HG03175 (cell line): ENCODE data around the gene UBXN7.
"Not testable (repeated sequence)": the region's sequence is repeated elsewhere in the genome, so short reads cannot be mapped to it uniquely, and the experiment has no call there.

Source experiments
- ATAC-seq: cut with Tn5 transposase; IDR thresholded peaks from one replicate; pipeline ENCODE4 v1.9.1; 2021; ENCODE audit warnings: mild to moderate bottlenecking, moderate library complexity; ENCODE audit not compliant: unreplicated experiment

Gene UBXN7

DNA sequence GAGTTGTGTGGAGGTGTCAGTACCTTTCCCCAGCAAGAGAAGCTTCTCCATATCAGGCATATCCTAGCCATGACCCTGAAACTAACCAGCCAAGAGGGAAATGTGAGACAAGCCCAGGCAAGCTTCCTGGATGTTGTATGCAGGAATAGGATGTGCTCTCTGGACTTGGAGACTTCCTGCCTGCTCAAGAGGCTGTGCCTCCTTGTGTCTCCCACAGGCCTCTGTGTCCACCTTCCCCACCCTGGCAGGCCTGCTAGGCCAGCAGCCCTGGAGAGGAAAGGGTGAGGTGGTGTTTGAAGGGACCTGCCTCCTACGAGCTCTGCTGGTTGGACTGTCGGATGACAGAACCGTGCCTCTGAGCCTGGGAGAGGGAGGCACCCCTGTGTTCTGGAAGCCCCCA lies 112.1 kb downstream of the UBXN7 start:
- no peak for ATAC-seq

DNA sequence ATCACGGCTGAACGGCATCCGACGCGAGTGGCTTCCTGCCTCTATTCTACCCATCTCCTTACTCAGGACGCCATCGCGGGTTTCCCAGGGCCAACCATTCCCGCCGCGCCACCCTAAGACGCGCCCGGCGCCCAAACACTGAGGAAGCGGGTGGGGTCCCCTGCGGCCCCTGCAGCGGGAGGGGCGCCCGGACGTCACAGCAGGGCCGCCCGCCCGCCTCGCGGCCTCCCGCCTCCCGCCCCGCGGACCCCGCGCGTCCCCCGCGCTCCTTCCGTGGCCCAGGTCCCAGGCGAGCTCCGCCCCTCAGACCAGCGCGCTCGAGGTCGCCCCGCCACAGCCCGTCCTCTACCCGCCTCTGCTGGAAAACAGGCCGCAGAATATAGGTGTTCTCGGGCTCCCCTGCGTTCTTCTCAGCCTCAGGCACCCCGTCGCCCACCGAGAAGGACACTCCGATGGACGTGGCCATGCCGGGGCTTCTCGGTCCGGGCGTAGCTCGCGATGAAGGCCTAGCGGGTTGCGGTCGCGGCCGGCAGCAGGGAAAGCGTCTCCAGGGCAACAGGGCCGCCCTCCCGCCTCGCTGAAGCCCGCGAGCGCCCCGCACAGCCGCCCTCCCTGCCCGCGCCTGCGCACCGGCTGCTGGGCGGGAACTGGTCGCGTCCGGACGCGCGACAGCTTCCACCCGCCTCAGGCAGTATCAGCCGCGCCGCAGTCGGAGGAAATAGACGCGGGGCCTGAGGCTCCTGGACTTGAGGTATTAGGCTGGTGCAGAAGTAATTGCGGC lies 114.3 kb downstream of the UBXN7 start, which contains the start of gene DYNLT2B:
TSS of gene DYNLT2B (minus strand) at position 554 of the 781 bp plus-strand sequence. CDS start at position 466, 88 bp downstream.
- ATAC-seq = peak; percentile 86

DNA sequence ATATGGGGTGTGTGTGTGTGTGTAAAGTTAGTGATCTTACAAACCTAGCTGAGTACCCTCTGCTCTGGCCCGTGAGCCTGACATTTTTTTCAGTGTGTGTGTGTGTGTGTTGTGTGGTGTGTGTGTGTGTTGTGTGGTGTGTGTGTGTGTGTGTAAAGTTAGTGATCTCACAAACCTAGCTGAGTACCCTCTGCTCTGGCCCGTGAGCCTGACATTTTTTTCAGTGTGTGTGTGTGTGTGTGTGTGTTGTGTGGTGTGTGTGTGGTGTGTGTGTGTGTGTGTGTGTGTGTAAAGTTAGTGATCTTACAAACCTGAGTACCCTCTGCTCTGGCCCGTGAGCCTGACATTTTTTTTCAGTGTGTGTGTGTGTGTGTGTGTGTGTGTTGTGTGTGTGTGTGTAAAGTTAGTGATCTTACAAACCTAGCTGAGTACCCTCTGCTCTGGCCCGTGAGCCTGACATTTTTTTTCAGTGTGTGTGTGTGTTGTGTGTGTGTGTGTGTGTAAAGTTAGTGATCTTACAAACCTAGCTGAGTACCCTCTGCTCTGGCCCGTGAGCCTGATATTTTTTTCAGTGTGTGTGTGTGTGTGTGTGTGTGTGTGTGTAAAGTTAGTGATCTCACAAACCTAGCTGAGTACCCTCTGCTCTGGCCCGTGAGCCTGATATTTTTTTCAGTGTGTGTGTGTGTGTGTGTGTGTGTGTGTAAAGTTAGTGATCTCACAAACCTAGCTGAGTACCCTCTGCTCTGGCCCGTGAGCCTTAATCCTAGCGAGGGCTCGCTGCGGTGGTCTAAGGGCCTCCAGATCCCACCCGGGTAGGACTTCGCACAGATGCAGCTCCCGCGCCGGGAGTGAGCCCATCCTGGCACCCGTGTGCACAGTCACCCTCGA lies 115.2 kb downstream of the UBXN7 start:
- ATAC-seq = peak; percentile 37

DNA sequence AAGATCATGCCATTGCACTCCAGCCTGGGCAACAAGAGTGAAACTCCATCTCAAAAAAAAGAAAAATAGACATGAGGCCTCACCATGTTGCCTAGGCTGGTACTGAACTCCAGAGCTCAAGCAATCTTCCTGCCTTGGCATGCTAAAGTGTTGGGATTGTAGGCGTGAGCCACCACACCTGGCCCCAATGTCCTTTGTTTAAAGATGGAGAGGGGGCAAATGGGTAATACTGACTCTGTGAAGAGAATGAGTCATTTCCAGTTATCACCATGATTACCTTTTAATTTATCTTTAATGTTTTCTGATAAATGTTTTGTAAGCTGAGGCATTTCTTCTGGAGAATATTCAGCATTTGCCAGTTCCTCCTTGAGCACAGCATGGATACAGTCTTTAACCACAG lies 116.4 kb downstream of the UBXN7 start:
- ATAC-seq = no peak

DNA sequence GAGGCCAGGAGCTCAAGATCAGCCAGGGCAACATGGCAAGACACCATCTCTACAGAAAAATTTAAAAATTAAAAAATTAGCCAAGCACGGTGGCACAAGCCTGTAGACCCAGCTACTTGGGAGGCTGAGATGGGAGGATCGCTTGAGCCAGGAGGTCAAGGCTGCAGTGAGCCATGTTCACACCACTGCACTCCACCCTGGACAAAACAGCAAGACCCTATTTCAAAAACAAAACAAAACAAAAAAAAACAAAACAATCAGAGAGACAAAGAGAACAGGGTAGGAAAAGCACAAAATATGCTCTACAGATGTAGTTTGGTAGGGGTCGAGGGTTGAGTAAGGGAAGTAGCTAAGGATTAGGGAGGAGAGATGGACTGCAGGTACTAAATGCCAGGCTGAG lies 117.6 kb downstream of the UBXN7 start:
- no peak for ATAC-seq

DNA sequence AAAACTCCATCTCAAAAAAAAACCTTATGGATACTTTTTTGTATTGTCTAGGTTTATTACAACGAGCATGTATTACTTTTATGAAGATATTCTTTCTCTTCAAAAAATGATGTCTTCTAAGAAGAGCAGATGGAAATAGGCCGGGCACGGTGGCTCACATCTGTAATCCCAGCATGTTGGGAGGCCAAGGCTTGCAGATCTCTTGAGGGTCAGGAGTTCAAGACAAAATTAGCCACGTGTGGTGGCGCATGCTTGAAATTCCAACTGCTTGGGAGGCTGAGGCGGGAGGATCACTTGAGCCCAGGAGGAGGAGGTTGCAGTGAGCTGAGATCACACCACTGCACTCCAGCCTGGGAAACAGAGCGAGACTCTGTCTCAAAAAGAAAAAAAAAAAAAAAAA lies 118.1 kb downstream of the UBXN7 start:
- ATAC-seq = not testable (repeated sequence)

DNA sequence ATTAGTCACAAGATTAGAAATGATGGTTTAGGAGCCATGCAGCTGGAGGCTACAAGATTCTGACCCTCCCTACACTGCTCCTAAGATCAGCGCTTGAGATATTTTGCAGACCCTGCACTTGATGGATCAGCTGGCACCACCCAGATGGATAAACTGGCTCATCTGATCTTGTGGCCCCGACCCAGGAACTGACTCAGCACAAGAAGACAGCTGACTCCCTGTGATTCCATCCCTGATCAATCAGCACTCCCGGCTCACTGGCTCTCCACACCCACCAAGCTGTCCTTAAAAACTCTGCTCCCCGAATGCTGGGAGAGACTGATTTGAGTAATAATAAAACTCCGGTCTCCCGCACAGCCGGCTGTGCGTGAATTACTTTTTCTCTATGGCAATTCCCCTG lies 129.3 kb downstream of the UBXN7 start:
- not testable (repeated sequence) for ATAC-seq

DNA sequence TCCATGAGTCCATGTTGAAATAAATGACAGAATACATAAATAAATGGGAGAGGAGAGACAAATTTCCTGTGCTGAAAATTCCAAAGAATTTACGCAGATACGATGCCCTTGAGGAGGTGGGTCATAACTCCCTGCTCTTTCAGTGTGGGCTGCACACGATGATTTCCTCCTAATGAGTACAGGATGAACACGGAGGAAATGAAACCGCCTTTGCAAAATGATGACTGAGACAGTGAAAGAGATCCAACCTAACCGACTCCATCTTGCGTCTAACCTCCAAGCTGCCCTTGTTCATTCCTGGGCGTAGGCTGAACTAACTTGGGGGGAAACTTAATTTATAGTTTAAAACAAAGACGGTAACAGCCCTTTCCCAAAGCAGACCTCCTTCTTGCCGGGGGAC lies 129.7 kb downstream of the UBXN7 start:
- ATAC-seq = not testable (repeated sequence)

DNA sequence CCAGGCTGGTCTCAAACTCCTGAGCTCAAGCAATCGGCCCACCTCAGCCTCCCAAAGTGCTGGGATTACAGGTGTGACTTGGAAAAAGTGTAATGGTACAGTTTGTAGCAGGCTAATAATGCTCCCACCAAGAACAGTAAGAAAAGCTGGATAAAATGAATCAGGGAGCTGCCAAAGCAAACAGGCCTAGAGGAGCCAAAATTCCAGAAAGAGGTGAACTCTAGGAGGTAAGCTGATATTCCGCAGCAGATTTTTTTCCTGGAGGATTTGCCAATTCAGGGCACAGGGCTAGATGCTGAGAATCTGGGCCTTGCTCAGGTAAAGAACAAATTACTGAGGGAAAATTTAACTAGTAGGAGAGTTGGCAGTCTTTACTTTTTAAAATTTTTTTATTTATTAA lies 133.7 kb downstream of the UBXN7 start:
- ATAC-seq = no peak
